DOHH2 (cell line): ENCODE data around the gene CYP11A1.

ENCODE experiments used
- H3F3A ChIP-seq: fragments of 200-600 bp; sonication (generic), shearing (Covaris generic); 2 replicates; pipeline ENCODE4 v1.6.0; 2016; ENCODE audit warnings: antibody characterized with exemption, mild to moderate bottlenecking; ENCODE audit not compliant: control insufficient read depth, insufficient read depth
- H3K27ac ChIP-seq: fragments of 200-600 bp; sonication (generic); 2 replicates; pipeline ENCODE4 v1.5.1; 2014; ENCODE audit warnings: low read depth, mild to moderate bottlenecking, low read length, moderate library complexity
- H3K27me3 ChIP-seq: fragments of 200-600 bp; sonication (generic); 2 replicates; pipeline ENCODE4 v1.6.1; 2014; ENCODE audit warnings: mild to moderate bottlenecking, low read length, mixed read lengths; ENCODE audit not compliant: control insufficient read depth
- H3K36me3 ChIP-seq: fragments of 200-600 bp; sonication (generic); 2 replicates; pipeline ENCODE4 v1.6.1; 2014; ENCODE audit warnings: mild to moderate bottlenecking, low read length, moderate library complexity, mixed read lengths; ENCODE audit not compliant: control insufficient read depth
- H3K4me1 ChIP-seq: fragments of 200-600 bp; sonication (generic); 2 replicates; pipeline ENCODE4 v1.6.1; 2014; ENCODE audit warnings: mild to moderate bottlenecking, low read length, mixed read lengths; ENCODE audit not compliant: control insufficient read depth
- H3K4me2 ChIP-seq: fragments of 200-600 bp; sonication (generic); 2 replicates; pipeline ENCODE4 v1.6.0; 2014; ENCODE audit warnings: mild to moderate bottlenecking, low read length, moderate library complexity
- H3K4me3 ChIP-seq: fragments of 200-600 bp; sonication (generic); 2 replicates; pipeline ENCODE4 v1.5.1; 2014; ENCODE audit warnings: mild to moderate bottlenecking, low read length, mixed read lengths
- H3K79me2 ChIP-seq: fragments of 200-600 bp; sonication (generic); 2 replicates; pipeline ENCODE4 v1.6.1; 2014; ENCODE audit warnings: mild to moderate bottlenecking, low read length, mixed read lengths; ENCODE audit not compliant: control insufficient read depth
- H3K9me2 ChIP-seq: fragments of 200-600 bp; sonication (generic); replicated peaks from 2 replicates; pipeline ENCODE4 v1.6.1; 2014; ENCODE audit warnings: mild to moderate bottlenecking, low read length, mixed read lengths; ENCODE audit not compliant: control insufficient read depth
- H3K9me3 ChIP-seq: fragments of 200-600 bp; sonication (generic); 2 replicates; pipeline ENCODE4 v1.6.1; 2014; ENCODE audit warnings: antibody characterized with exemption, low read length, mixed read lengths; ENCODE audit not compliant: control insufficient read depth, insufficient read depth
- H4K20me1 ChIP-seq: fragments of 200-600 bp; sonication (generic); 2 replicates; pipeline ENCODE4 v1.6.0; 2014; ENCODE audit warnings: low read depth, mild to moderate bottlenecking, antibody characterized with exemption, low read length, moderate library complexity; ENCODE audit not compliant: control insufficient read depth, insufficient read depth
- CTCF ChIP-seq: fragments of 200-600 bp; sonication (generic); IDR thresholded peaks from one replicate; pipeline ENCODE4 v1.5.1; 2014; ENCODE audit warnings: antibody characterized with exemption, mild to moderate bottlenecking, low read depth, low read length; ENCODE audit not compliant: poor library complexity, severe bottlenecking
- EZH2phosphoT487 ChIP-seq: fragments of 200-600 bp; sonication (generic); IDR thresholded peaks from 2 replicates; pipeline ENCODE4 v1.6.1; 2017; ENCODE audit warnings: borderline replicate concordance, mild to moderate bottlenecking, antibody characterized with exemption, low read length, moderate library complexity, mixed read lengths

Gene CYP11A1

GRCh38 chr15:74324714-74325113, 42.7 kb downstream of the CYP11A1 start:
- H3K4me3 ChIP-seq: no peak overlapping the region
- H3K79me2 ChIP-seq: no peaks in the 10 kb centered on the region
- no peak for TF ChIP-seq EZH2phosphoT487
- TF ChIP-seq CTCF: no peak
- H3K4me2 ChIP-seq: no peak overlapping the region
- no peaks in the 10 kb centered on the region for H3K27me3 ChIP-seq
- no peaks in the 10 kb centered on the region for H3K9me2 ChIP-seq
- H3K27ac ChIP-seq: no peak overlapping the region
- H3F3A ChIP-seq: no peaks in the 10 kb centered on the region
- H3K36me3 ChIP-seq: no peaks in the 10 kb centered on the region
- H4K20me1 ChIP-seq: no peaks in the 10 kb centered on the region
- H3K9me3 ChIP-seq: no peaks in the 10 kb centered on the region
- H3K4me1 ChIP-seq: peaks cover 9% of the 10 kb centered on the region

GRCh38 chr15:74322558-74323180, 44.8 kb downstream of the CYP11A1 start:
- H4K20me1 ChIP-seq: no peaks in the 10 kb centered on the region
- H3F3A ChIP-seq: no peaks in the 10 kb centered on the region
- no peak overlapping the region for H3K27ac ChIP-seq
- no peak for TF ChIP-seq EZH2phosphoT487
- peak; percentile 86 for TF ChIP-seq CTCF
- no peak overlapping the region for H3K4me3 ChIP-seq
- H3K4me2 ChIP-seq: no peak overlapping the region
- no peaks in the 10 kb centered on the region for H3K79me2 ChIP-seq
- no peaks in the 10 kb centered on the region for H3K27me3 ChIP-seq
- no peaks in the 10 kb centered on the region for H3K4me1 ChIP-seq
- H3K9me2 ChIP-seq: no peaks in the 10 kb centered on the region
- H3K36me3 ChIP-seq: no peaks in the 10 kb centered on the region
- H3K9me3 ChIP-seq: no peaks in the 10 kb centered on the region

GRCh38 chr15:74320352-74321247, 46.8 kb downstream of the CYP11A1 start:
- Histone ChIP-seq H3K36me3 (no peaks in the 10 kb centered on the region), H3K4me2 (no peak overlapping the region), H3F3A (no peaks in the 10 kb centered on the region), H3K4me1 (peaks cover 6% of the 10 kb centered on the region), H3K27ac (no peak overlapping the region), H3K9me3 (no peaks in the 10 kb centered on the region), H3K9me2 (no peaks in the 10 kb centered on the region), H4K20me1 (no peaks in the 10 kb centered on the region), H3K27me3 (peaks cover 4% of the 10 kb centered on the region), H3K79me2 (no peaks in the 10 kb centered on the region), H3K4me3 (no peak overlapping the region)
- TF ChIP-seq CTCF (peak; percentile 44), EZH2phosphoT487 (no peak)
